K562 (cell line): ENCODE measurements around the gene AP3B1. TPM values are rescaled to one million over a fixed set of nuclear protein-coding genes. Genes with fewer than 3 reads are reported as not detected.
"Not testable (repeated sequence)": the region's sequence is repeated elsewhere in the genome, so short reads cannot be mapped to it uniquely, and the experiment has no call there.

ENCODE experiments used
- ATAC-seq: fragments of 200-7000 bp; cut with Tn5 transposase; 3 replicates; pipeline ENCODE4 v1.9.1; 2020; ENCODE audit warnings: moderate library complexity
- BruUV-seq: library from RNA; stranded (reverse); fragments of 400-500 nt; replicated peaks from 2 replicates; lab custom pipeline; 2021; lab: Mats Ljungman, UMichigan
- CTCF ChIA-PET: fragments of 300-600 bp; formaldehyde crosslinking; extraction: SDS; loops from one replicate; lab custom pipeline; 2021; ENCODE audit warnings: low intra/inter-chr PET ratio; lab: Yijun Ruan, JAX
- POLR2A ChIA-PET: fragments of 300-600, 350-650 bp; sonication (Branson Sonifier 250); formaldehyde crosslinking; extraction: SDS; loops from one replicate; lab custom pipeline; 2021; ENCODE audit warnings: antibody characterized with exemption, inconsistent platforms; lab: Yijun Ruan, JAX
- DNase-seq, 4 experiments: peaks; one replicate each; pipeline versions ENCODE4 v3.0.0 to v3.0.0-alpha.2; 2011 to 2018; ENCODE audit warnings: low spot score in 3 of 4, mixed read lengths in 3 of 4; ENCODE audit errors: extremely low read depth in 1 of 4
- FAIRE-seq: peaks from 2 replicates; lab custom pipeline; 2011; peaks lifted over from hg19 to GRCh38; lab: Jason Lieb, UNC
- H2AFZ ChIP-seq: 2 replicates; pipeline ENCODE4 v1.6.0; 2011; ENCODE audit warnings: low read depth, low read length, control low read depth, inconsistent platforms
- H3K27ac ChIP-seq: fragments of 200-600 bp; 3 replicates; pipeline ENCODE4 v1.8.0; 2011; ENCODE audit warnings: low read depth, mild to moderate bottlenecking, control low read depth, inconsistent platforms, low read length, moderate library complexity, mixed read lengths; ENCODE audit errors: extremely low read depth
- H3K27me3 ChIP-seq, 2 experiments: fragments of 300-600 bp in 1 of 2; 2 replicates in 1 of 2; 3 replicates in 1 of 2; pipeline versions ENCODE4 v1.6.0 to v1.8.0; 2011; ENCODE audit warnings: inconsistent platforms in 2 of 2, low read length in 2 of 2, mild to moderate bottlenecking in 1 of 2, mixed read lengths in 1 of 2, moderate library complexity in 1 of 2; ENCODE audit not compliant: control insufficient read depth in 2 of 2, insufficient read depth in 2 of 2
- H3K36me3 ChIP-seq: fragments of 300-600 bp; 3 replicates; pipeline ENCODE4 v1.8.0; 2011; ENCODE audit warnings: mild to moderate bottlenecking, low read length, inconsistent platforms; ENCODE audit not compliant: control insufficient read depth, insufficient read depth
- H3K4me1 ChIP-seq, 2 experiments: fragments of 200-600 bp in 1 of 2; replicated peaks in 1 of 2; 2 replicates in 1 of 2; 3 replicates in 1 of 2; pipeline versions ENCODE4 v1.5.1 to v1.8.0; 2011; ENCODE audit warnings: inconsistent platforms in 2 of 2, low read length in 2 of 2, mild to moderate bottlenecking in 1 of 2, mixed read lengths in 1 of 2, moderate library complexity in 1 of 2; ENCODE audit not compliant: control insufficient read depth in 2 of 2, insufficient read depth in 2 of 2
- H3K4me2 ChIP-seq: 2 replicates; pipeline ENCODE4 v1.6.1; 2011; ENCODE audit warnings: low read length, control low read depth, inconsistent platforms, mixed read lengths; ENCODE audit not compliant: insufficient read depth
- H3K4me3 ChIP-seq: fragments of 200-600 bp; sonication (generic), shearing (Covaris generic); 2 replicates; pipeline ENCODE4 v1.5.1; 2016; ENCODE audit warnings: control low read depth, inconsistent platforms
- H3K79me2 ChIP-seq: fragments of 200-600 bp; 3 replicates; pipeline ENCODE4 v1.8.0; 2011; ENCODE audit warnings: low read length, inconsistent platforms; ENCODE audit not compliant: control insufficient read depth, insufficient read depth
- H3K9ac ChIP-seq, 2 experiments: 2 replicates each; pipeline versions ENCODE4 v1.6.0 to v1.6.1; 2011; ENCODE audit warnings: low read depth in 2 of 2, low read length in 2 of 2, control low read depth in 1 of 2, inconsistent platforms in 1 of 2, mild to moderate bottlenecking in 1 of 2, mixed read lengths in 1 of 2; ENCODE audit not compliant: insufficient read depth in 1 of 2
- H3K9me1 ChIP-seq: one replicate; pipeline ENCODE4 v1.6.0; 2011; ENCODE audit warnings: inconsistent platforms, mild to moderate bottlenecking, low read length, moderate library complexity; ENCODE audit not compliant: control insufficient read depth, insufficient read depth
- H3K9me3 ChIP-seq: replicated peaks from 2 replicates; pipeline ENCODE4 v1.5.1; 2011; ENCODE audit warnings: low read depth, low read length, inconsistent platforms; ENCODE audit not compliant: control insufficient read depth, insufficient read depth
- H4K20me1 ChIP-seq: replicated peaks from 2 replicates; pipeline ENCODE4 v1.6.1; 2011; ENCODE audit warnings: low read length, inconsistent platforms, mixed read lengths; ENCODE audit not compliant: control insufficient read depth, insufficient read depth
- MTA1 ChIP-seq: fragments of 450-650 bp; IDR thresholded peaks from 2 replicates; pipeline ENCODE4 v1.6.1; 2017; ENCODE audit warnings: borderline replicate concordance
- RAD21 ChIP-seq, 2 experiments: fragments of 250-450 bp in 1 of 2; fragments of 450-650 bp in 1 of 2; sonication (Bioruptor Pico) in 1 of 2; formaldehyde crosslinking in 1 of 2; IDR thresholded peaks in 1 of 2; conservative IDR thresholded peaks in 1 of 2; 2 replicates each; pipeline versions ENCODE4 v1.4.0 to v1.8.0; 2020 to 2022; ENCODE audit warnings: mild to moderate bottlenecking in 2 of 2, moderate library complexity in 1 of 2
- ZNF263 ChIP-seq: sonication (generic); formaldehyde crosslinking; IDR thresholded peaks from 2 replicates; pipeline ENCODE4 v1.8.0; 2022; ENCODE audit warnings: mild to moderate bottlenecking, missing genetic modification reagents, borderline replicate concordance
- WGBS: fragments of 100-300 bp; shearing (Covaris generic); methylation state at CpG from one replicate; pipeline ENCODE4 v1.1.6; 2016; ENCODE audit warnings: low coverage, mixed read lengths; ENCODE audit not compliant: insufficient coverage; ENCODE audit errors: missing lambda C conversion rate; 5-methylcytosine and 5-hydroxymethylcytosine counted together
- in situ Hi-C: fragments of 300-500 bp; cut with MboI; formaldehyde crosslinking; loops from 4 replicates; pipeline ENCODE4 v1.15.0; 2018; ENCODE audit warnings: inconsistent platforms, mixed read lengths
- intact Hi-C: fragments of 100-400 bp; cut with micrococcal nuclease; formaldehyde crosslinking; loops from 2 replicates; pipeline ENCODE4 v1.14.2; 2022
- polyA plus RNA-seq, 8 experiments: library from polyadenylated mRNA; depleted of rRNA in 4 of 8; stranded (reverse) in 5 of 8; unstranded in 3 of 8; fragments of >200 nt; fragmentation: Nextera tagmentation in 2 of 8; fragmentation: Illumina TruSeq in 1 of 8; extraction: Ambion mirVana in 2 of 8; extraction: Trizol in 1 of 8; gene quantifications; 2 replicates each; pipeline versions ENCODE4 v1.2.1 to v1.2.3, GENCODE V29; 2011 to 2014; ENCODE audit warnings: inconsistent platforms in 1 of 8, missing spikeins in 1 of 8
- total RNA-seq, 7 experiments: library from RNA; depleted of rRNA in 6 of 7; stranded (reverse); fragments of >200 nt in 6 of 7; fragmentation: Illumina TruSeq in 2 of 7; extraction: Trizol in 2 of 7; gene quantifications; 2 replicates each; pipeline versions ENCODE4 v1.2.1 to v1.2.3, GENCODE V29; 2011 to 2021; ENCODE audit warnings: low replicate concordance in 1 of 7
- TF ChIP-seq, protein P1 (sequence below), 3 experiments: IDR thresholded peaks in 2 of 3; conservative IDR thresholded peaks in 1 of 3; 2 replicates each; pipeline ENCODE4 v1.5.1; 2011 to 2012; ENCODE audit warnings: low read length in 3 of 3, mild to moderate bottlenecking in 3 of 3, control low read depth in 2 of 3, improper control_type of control experiment in 1 of 3, inconsistent platforms in 1 of 3, low read depth in 1 of 3, mixed read lengths in 1 of 3, moderate library complexity in 1 of 3; ENCODE audit not compliant: insufficient read depth in 2 of 3

AP3B1 gene
- total and polyA plus RNA-seq, 9 of the 15 experiments (the other 6 are each of a cell fraction or from before 2014, with no cell fraction given) = 21.1 to 61.8 (median 42.2) TPM

- CTCF ChIA-PET, BruUV-seq: not testable (repeated sequence)
These were observed 227.8 kb downstream of the AP3B1 start for GRCh38 chr5:78066722-78067121.

DNA sequence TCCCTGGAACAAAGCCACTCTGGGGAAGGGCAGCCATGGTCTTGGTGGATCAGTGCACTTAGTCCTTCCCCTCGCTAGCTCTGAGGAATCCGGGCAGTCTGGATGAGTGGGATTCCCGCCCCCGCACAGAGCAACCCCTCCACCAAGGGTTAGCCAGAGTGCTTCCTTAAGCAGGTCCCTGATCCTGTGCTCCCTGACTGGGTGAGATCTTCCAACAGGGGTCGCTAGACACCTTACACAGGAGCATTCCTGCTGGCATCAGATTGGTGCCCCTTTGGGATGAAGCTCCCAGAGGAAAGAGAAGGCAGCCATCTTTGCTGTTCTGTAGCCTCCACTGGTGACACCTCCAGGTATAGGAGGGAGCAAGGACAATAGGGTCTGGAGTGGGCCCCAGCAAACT is 228.8 kb downstream of the AP3B1 start:
- Histone ChIP-seq H3K9me1 (no peaks in the 10 kb centered on the region), H3K4me1 (peaks cover 0 to 5% of the 10 kb centered on the region in 2 experiments; a peak in 2 of 5 replicates), H4K20me1 (no peaks in the 10 kb centered on the region), H3K4me2 (no peak overlapping the region), H3K9me3 (no peaks in the 10 kb centered on the region), H3K79me2 (no peaks in the 10 kb centered on the region), H3K27me3 (no peaks in the 10 kb centered on the region), H2AFZ (no peak overlapping the region), H3K9ac (no peak overlapping the region), H3K36me3 (no peaks in the 10 kb centered on the region), H3K4me3 (no peak overlapping the region), H3K27ac (no peak overlapping the region)
- in situ Hi-C loops = no loop called here
- POLR2A ChIA-PET = interaction anchor here (1.1 kb wide), 1 partner anchor 9 kb away, joined by 3 read pairs; no protein-coding TSS in a partner anchor
- peak in 1 of 4 experiments; percentile 35 for DNase-seq
- no TSS peak for BruUV-seq
- intact Hi-C loops = no loop called here
- FAIRE-seq = peak; percentile 75
- CTCF ChIA-PET = interaction anchor here (0.8 kb wide), 1 partner anchor 203 kb away, joined by 3 read pairs; no protein-coding TSS in a partner anchor
- peak; percentile 76 for ATAC-seq
- WGBS = 56% methylated on average over 5 of the region's 5 CpGs
- peak in 1 of 2 experiments; percentile 44; a peak in 2 of 4 replicates for TF ChIP-seq RAD21 (CRISPR knock-in tag; conservative IDR thresholded peaks at IDR 0.05 in 1 of 2, IDR thresholded peaks at IDR 0.05 in 1 of 2)
- TF ChIP-seq, protein P1, sequence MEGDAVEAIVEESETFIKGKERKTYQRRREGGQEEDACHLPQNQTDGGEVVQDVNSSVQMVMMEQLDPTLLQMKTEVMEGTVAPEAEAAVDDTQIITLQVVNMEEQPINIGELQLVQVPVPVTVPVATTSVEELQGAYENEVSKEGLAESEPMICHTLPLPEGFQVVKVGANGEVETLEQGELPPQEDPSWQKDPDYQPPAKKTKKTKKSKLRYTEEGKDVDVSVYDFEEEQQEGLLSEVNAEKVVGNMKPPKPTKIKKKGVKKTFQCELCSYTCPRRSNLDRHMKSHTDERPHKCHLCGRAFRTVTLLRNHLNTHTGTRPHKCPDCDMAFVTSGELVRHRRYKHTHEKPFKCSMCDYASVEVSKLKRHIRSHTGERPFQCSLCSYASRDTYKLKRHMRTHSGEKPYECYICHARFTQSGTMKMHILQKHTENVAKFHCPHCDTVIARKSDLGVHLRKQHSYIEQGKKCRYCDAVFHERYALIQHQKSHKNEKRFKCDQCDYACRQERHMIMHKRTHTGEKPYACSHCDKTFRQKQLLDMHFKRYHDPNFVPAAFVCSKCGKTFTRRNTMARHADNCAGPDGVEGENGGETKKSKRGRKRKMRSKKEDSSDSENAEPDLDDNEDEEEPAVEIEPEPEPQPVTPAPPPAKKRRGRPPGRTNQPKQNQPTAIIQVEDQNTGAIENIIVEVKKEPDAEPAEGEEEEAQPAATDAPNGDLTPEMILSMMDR (IDR thresholded peaks at IDR 0.05 in 2 of 3, conservative IDR thresholded peaks at IDR 0.05 in 1 of 3; ENCODE audit: insufficient read depth in 2 of 3, low read depth in 1 of 3, low read length in 3 of 3) = peak; percentile 52 to 55 (median 55); a peak in 5 of 6 replicates
- peak; percentile 24; the same call in 1 of the 2 replicates for TF ChIP-seq ZNF263
- no peak for TF ChIP-seq MTA1

More at GRCh38 chr5:78066722-78067121, 227.8 kb downstream of the AP3B1 start:
- ATAC-seq, H3K27me3 ChIP-seq, H3K9ac ChIP-seq, H3K36me3 ChIP-seq, H3K4me3 ChIP-seq, H3K27ac ChIP-seq, FAIRE-seq, in situ Hi-C loops, H4K20me1 ChIP-seq, DNase-seq, H3K4me2 ChIP-seq, H3K4me1 ChIP-seq, H3K9me1 ChIP-seq, H2AFZ ChIP-seq, intact Hi-C loops, H3K9me3 ChIP-seq, H3K79me2 ChIP-seq: not testable (repeated sequence)
- POLR2A ChIA-PET = interaction anchor here (0.5 kb wide), 2 partner anchors 28 to 460 kb away, joined by 3 read pairs; no protein-coding TSS in a partner anchor
- WGBS = 86% methylated on average over 5 of the region's 5 CpGs
